DND-41 (cell line): ENCODE data around the gene TAF1A.

Experiments
- EZH2 ChIP-seq: IDR thresholded peaks from 3 replicates; pipeline ENCODE4 v1.6.1; 2012; ENCODE audit warnings: borderline replicate concordance, low read depth, mild to moderate bottlenecking, moderate library complexity, low read length, inconsistent platforms; ENCODE audit not compliant: severe bottlenecking
- TF ChIP-seq, protein P1 (sequence below): IDR thresholded peaks from 2 replicates; pipeline ENCODE4 v1.5.1; 2012; ENCODE audit warnings: borderline replicate concordance, low read length, moderate library complexity, mild to moderate bottlenecking; ENCODE audit not compliant: poor library complexity, severe bottlenecking; ENCODE audit errors: extremely low read depth

- TF ChIP-seq, protein P1, sequence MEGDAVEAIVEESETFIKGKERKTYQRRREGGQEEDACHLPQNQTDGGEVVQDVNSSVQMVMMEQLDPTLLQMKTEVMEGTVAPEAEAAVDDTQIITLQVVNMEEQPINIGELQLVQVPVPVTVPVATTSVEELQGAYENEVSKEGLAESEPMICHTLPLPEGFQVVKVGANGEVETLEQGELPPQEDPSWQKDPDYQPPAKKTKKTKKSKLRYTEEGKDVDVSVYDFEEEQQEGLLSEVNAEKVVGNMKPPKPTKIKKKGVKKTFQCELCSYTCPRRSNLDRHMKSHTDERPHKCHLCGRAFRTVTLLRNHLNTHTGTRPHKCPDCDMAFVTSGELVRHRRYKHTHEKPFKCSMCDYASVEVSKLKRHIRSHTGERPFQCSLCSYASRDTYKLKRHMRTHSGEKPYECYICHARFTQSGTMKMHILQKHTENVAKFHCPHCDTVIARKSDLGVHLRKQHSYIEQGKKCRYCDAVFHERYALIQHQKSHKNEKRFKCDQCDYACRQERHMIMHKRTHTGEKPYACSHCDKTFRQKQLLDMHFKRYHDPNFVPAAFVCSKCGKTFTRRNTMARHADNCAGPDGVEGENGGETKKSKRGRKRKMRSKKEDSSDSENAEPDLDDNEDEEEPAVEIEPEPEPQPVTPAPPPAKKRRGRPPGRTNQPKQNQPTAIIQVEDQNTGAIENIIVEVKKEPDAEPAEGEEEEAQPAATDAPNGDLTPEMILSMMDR, result no peak
- no peak for TF ChIP-seq EZH2
These were observed 54.3 kb downstream of the TAF1A start for GRCh38 chr1:222535455-222535854.
